ENCODE data around the gene SMG9. TPM values are rescaled to one million over a fixed set of nuclear protein-coding genes. Genes with fewer than 3 reads are reported as not detected.
A peak's percentile ranks its signal among the peaks of the same experiment; 100 is the strongest.

SMG9 gene
- total RNA-seq, 1 donor from 2014 or later = 4.7 TPM

DNA sequence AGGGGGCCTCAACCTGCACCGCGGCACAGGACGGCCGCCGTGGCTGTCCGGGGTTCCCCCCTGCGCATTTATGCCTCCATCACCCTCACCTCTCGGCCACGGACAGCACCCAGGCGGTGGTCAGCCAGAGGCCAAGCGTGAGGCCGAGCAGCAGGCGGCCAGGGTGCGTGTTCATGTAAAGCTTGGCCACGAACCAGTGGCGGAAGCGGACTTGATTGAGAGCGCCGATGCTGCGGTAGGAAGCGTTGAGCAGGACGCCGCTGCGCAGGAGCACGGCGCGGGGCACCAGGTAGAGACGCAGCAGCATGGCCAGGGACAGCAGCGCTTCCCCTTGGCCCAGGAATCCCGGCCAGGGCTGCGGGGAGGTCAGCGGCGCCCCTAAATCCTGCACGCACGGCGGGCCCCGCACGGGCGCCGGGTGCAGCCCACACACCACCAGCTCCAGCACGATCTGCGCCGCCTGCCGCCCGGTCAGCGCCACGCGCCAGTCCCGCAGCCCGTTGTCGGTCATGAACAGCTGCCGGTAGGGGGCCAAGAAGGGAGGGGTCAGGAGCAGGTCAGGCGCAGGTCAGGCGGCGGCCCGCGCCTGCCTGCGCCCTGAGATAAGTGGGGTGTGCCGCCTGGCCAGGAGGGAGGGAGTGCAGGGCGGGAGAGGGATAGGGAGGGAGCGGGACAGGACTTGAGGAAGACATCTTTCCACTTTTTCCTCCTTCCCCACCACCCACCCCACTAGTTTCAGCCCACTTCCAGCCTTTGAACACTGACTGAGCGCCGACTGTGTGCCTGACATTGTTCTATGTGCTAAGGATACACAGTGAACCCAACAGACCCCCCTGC, 19.6 kb upstream of the SMG9 start:
- H3K27me3 ChIP-seq (ENCODE audit: control insufficient read depth, insufficient read depth, low read length) = no peaks in the 10 kb centered on the region
- FAIRE-seq (no peak), DNase-seq (ENCODE audit: low read depth) (peak; percentile 39)
- H3K4me3 ChIP-seq (ENCODE audit: low read depth, low read length) = no peak overlapping the region
- TF ChIP-seq CTCF (IDR thresholded peaks at IDR 0.05; ENCODE audit: insufficient read depth, low read length, severe bottlenecking) = peak; percentile 94
- H3K36me3 ChIP-seq (ENCODE audit: control insufficient read depth, insufficient read depth, low read length) = no peaks in the 10 kb centered on the region

- TF ChIP-seq CTCF (IDR thresholded peaks at IDR 0.05; ENCODE audit: insufficient read depth, low read length, severe bottlenecking) = no peak
- FAIRE-seq (no peak), DNase-seq (ENCODE audit: low read depth) (no peak)
- Histone ChIP-seq H3K4me3 (ENCODE audit: low read depth, low read length) (no peak overlapping the region), H3K27me3 (ENCODE audit: control insufficient read depth, insufficient read depth, low read length) (no peaks in the 10 kb centered on the region), H3K36me3 (ENCODE audit: control insufficient read depth, insufficient read depth, low read length) (no peaks in the 10 kb centered on the region)
Measured at GRCh38 chr19:43773725-43774102, 19.0 kb upstream of the SMG9 start.

GRCh38 chr19:43769256-43769655, 14.5 kb upstream of the SMG9 start:
- Histone ChIP-seq H3K36me3 (ENCODE audit: control insufficient read depth, insufficient read depth, low read length) (no peaks in the 10 kb centered on the region), H3K27me3 (ENCODE audit: control insufficient read depth, insufficient read depth, low read length) (no peaks in the 10 kb centered on the region), H3K4me3 (ENCODE audit: low read depth, low read length) (no peak overlapping the region)
- no peak for TF ChIP-seq CTCF (IDR thresholded peaks at IDR 0.05; ENCODE audit: insufficient read depth, low read length, severe bottlenecking)
- no peak for DNase-seq (ENCODE audit: low read depth)
- no peak for FAIRE-seq

DNA sequence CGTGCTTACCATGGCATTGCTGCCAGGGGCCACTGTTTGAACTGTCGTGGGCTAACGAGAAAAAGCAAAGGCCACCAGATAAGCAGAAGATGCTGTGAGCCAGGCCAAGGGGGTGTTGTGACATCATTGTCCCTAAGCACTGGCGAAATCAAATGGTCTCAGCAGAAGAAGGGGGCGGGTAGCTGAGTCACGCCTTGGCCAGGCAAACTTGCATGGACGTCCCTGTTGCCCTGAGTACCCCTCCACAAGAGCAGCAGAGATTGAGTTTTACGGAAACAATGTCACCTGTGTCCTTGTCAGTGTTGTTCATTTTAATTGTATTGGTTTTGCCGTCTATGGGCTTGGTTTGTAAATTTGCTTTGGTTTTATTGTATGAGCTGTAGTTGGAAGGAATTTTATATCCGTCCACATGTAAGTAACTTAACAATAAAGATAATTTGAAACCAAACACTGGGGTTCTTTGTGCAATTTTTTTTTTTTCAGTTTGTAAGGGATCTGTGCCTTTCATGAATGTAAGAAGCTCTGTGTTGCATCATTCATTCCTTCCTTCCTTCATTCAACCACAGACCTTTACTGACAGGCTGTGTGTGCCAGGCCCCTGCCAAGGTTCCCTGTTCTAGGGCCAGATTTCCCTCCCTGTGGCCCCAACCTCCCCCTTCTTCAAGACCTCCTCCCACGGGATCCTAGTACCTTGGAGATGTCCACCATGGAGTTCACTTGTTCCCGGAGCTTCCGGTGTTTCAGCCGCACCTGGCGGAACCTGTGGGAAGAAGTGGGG, 13.7 kb upstream of the SMG9 start:
- no peak for TF ChIP-seq CTCF (IDR thresholded peaks at IDR 0.05; ENCODE audit: insufficient read depth, low read length, severe bottlenecking)
- FAIRE-seq (no peak), DNase-seq (ENCODE audit: low read depth) (no peak)
- no peak overlapping the region for H3K4me3 ChIP-seq (ENCODE audit: low read depth, low read length)
- H3K36me3 ChIP-seq (ENCODE audit: control insufficient read depth, insufficient read depth, low read length) = no peaks in the 10 kb centered on the region
- no peaks in the 10 kb centered on the region for H3K27me3 ChIP-seq (ENCODE audit: control insufficient read depth, insufficient read depth, low read length)

DNA sequence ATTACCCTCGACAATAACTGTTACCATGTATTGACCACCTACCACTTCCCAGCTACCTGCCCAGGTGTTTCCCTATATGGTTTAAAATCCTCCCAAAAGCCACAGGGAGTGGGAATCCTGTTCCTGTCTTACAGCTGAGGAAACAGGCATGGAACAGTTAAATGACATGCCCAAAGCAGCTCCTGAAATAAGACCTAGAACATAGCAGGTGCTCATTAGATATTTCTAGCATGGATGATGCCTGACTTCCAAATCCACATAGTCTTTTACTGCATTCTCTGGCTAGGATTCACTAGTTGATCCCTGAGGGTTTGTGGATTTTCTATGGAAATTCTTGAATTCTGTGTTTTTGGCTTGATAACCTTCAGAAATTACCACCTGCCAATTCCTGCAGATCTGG, 13.1 kb upstream of the SMG9 start:
- Histone ChIP-seq H3K36me3 (ENCODE audit: control insufficient read depth, insufficient read depth, low read length) (no peaks in the 10 kb centered on the region), H3K4me3 (ENCODE audit: low read depth, low read length) (no peak overlapping the region), H3K27me3 (ENCODE audit: control insufficient read depth, insufficient read depth, low read length) (no peaks in the 10 kb centered on the region)
- FAIRE-seq (no peak), DNase-seq (ENCODE audit: low read depth) (no peak)
- no peak for TF ChIP-seq CTCF (IDR thresholded peaks at IDR 0.05; ENCODE audit: insufficient read depth, low read length, severe bottlenecking)

Data from bronchial epithelial cell (primary cell).